Measurements from ENCODE around the gene VSTM2B.

GRCh38 chr19:29505097-29505824 lies 20.5 kb upstream of the VSTM2B start:
- TF ChIP-seq CTCF (conservative IDR thresholded peaks at IDR 0.05; ENCODE audit: low read depth, low read length), result no peak
- no peak for TF ChIP-seq RAD21 (IDR thresholded peaks at IDR 0.05; ENCODE audit: low read length)
- no peak for TF ChIP-seq NFE2L2 (IDR thresholded peaks at IDR 0.05; ENCODE audit: low read depth, low read length)
- no peak for TF ChIP-seq CHD1 (IDR thresholded peaks at IDR 0.05; ENCODE audit: low read depth, low read length)
- no peak for TF ChIP-seq RFX5 (IDR thresholded peaks at IDR 0.05; ENCODE audit: low read depth, low read length)
- no peak for TF ChIP-seq MAFK (IDR thresholded peaks at IDR 0.05; ENCODE audit: low read depth, low read length)
- TF ChIP-seq POLR2A (IDR thresholded peaks at IDR 0.05; ENCODE audit: low read depth, low read length), result no peak

All from IMR-90 (cell line).